ENCODE measurements around the gene PPIF.

- no peak for TF ChIP-seq EZH2 (IDR thresholded peaks at IDR 0.05; ENCODE audit: insufficient read depth, poor library complexity, severe bottlenecking)
- TF ChIP-seq EZH2phosphoT487 (IDR thresholded peaks at IDR 0.05; ENCODE audit: insufficient read depth, low read depth) = no peak
These were observed 6.5 kb downstream of the PPIF start for GRCh38 chr10:79353726-79354125.

All from GM23248 (cell line).